IMR-90 (cell line): ENCODE results near the gene TST. TPM values are rescaled to one million over a fixed set of nuclear protein-coding genes. Genes with fewer than 3 reads are reported as not detected.

Experiments
- ATAC-seq: fragments of 200-7000 bp; cut with Tn5 transposase; 2 replicates; pipeline ENCODE4 v1.9.1; 2020; ENCODE audit warnings: low read depth, mild to moderate bottlenecking, moderate library complexity
- BruUV-seq: library from RNA; stranded (reverse); fragments of 400-500 nt; replicated peaks from 2 replicates; lab custom pipeline; 2021; lab: Mats Ljungman, UMichigan
- CTCF ChIA-PET: fragments of 300-600 bp; formaldehyde crosslinking; extraction: SDS; loops from one replicate; lab custom pipeline; 2021; ENCODE audit warnings: antibody characterized with exemption; lab: Yijun Ruan, JAX
- POLR2A ChIA-PET: fragments of 300-600 bp; sonication (Branson Sonifier 250); formaldehyde crosslinking; loops from one replicate; lab custom pipeline; 2022; ENCODE audit warnings: antibody characterized with exemption; ENCODE audit not compliant: unreplicated experiment; lab: Charles Lee
- DNase-seq: peaks from one replicate; pipeline ENCODE4 v3.0.0; 2013
- H2AFZ ChIP-seq: replicated peaks from 2 replicates; pipeline ENCODE3; 2013; ENCODE audit warnings: low read length, mild to moderate bottlenecking; ENCODE audit not compliant: poor library complexity
- H2AK5ac ChIP-seq: 2 replicates; pipeline ENCODE4 v1.6.1; 2013; ENCODE audit warnings: low read depth, low read length, inconsistent platforms
- H2AK9ac ChIP-seq: replicated peaks from 2 replicates; pipeline ENCODE3; 2013; ENCODE audit warnings: mild to moderate bottlenecking, low read depth, low read length, moderate library complexity; ENCODE audit not compliant: poor library complexity
- H2BK120ac ChIP-seq: 2 replicates; pipeline ENCODE4 v1.6.1; 2013; ENCODE audit warnings: low read depth, low read length, inconsistent platforms
- H2BK15ac ChIP-seq: 3 replicates; pipeline ENCODE4 v1.6.1; 2013; ENCODE audit warnings: low read depth, low read length, inconsistent platforms
- H2BK20ac ChIP-seq: 2 replicates; pipeline ENCODE4 v1.6.1; 2013; ENCODE audit warnings: low read depth, mild to moderate bottlenecking, inconsistent platforms, low read length, moderate library complexity
- H2BK5ac ChIP-seq: 2 replicates; pipeline ENCODE4 v1.6.1; 2013; ENCODE audit warnings: mild to moderate bottlenecking, low read depth, low read length, inconsistent platforms; ENCODE audit not compliant: poor library complexity, severe bottlenecking
- H3K14ac ChIP-seq: replicated peaks from 2 replicates; pipeline ENCODE4 v1.6.1; 2013; ENCODE audit warnings: low read depth, low read length, inconsistent platforms
- H3K18ac ChIP-seq: 2 replicates; pipeline ENCODE4 v1.6.1; 2013; ENCODE audit warnings: low read depth, low read length, control low read depth
- H3K23ac ChIP-seq: 2 replicates; pipeline ENCODE4 v1.6.1; 2013; ENCODE audit warnings: low read depth, low read length, inconsistent platforms
- H3K27ac ChIP-seq: 2 replicates; pipeline ENCODE4 v1.5.1; 2013; ENCODE audit warnings: mild to moderate bottlenecking, control low read depth, low read length; ENCODE audit not compliant: insufficient read depth
- H3K27me3 ChIP-seq: 2 replicates; pipeline ENCODE4 v1.6.1; 2013; ENCODE audit warnings: low read length; ENCODE audit not compliant: control insufficient read depth, insufficient read depth
- H3K36me3 ChIP-seq: 2 replicates; pipeline ENCODE4 v1.6.1; 2013; ENCODE audit warnings: low read length, mixed read lengths; ENCODE audit not compliant: control insufficient read depth, insufficient read depth
- H3K4ac ChIP-seq: 2 replicates; pipeline ENCODE4 v1.6.1; 2013; ENCODE audit warnings: low read depth, low read length, inconsistent platforms
- H3K4me1 ChIP-seq: 2 replicates; pipeline ENCODE4 v1.6.1; 2013; ENCODE audit warnings: low read length, mixed read lengths; ENCODE audit not compliant: control insufficient read depth, insufficient read depth
- H3K4me2 ChIP-seq: 2 replicates; pipeline ENCODE4 v1.6.1; 2013; ENCODE audit warnings: low read depth, mild to moderate bottlenecking, control low read depth, low read length, moderate library complexity
- H3K4me3 ChIP-seq: 2 replicates; pipeline ENCODE4 v1.5.1; 2013; ENCODE audit warnings: low read depth, mild to moderate bottlenecking, control low read depth, low read length, moderate library complexity; ENCODE audit not compliant: insufficient read depth
- H3K56ac ChIP-seq: 2 replicates; pipeline ENCODE4 v1.6.1; 2013; ENCODE audit warnings: low read length, inconsistent platforms; ENCODE audit not compliant: insufficient read depth; ENCODE audit errors: extremely low read depth
- H3K79me1 ChIP-seq, 2 experiments: 2 replicates each; pipeline ENCODE4 v1.6.1; 2013; ENCODE audit warnings: low read length in 2 of 2, inconsistent platforms in 1 of 2, low read depth in 1 of 2
- H3K9ac ChIP-seq: 2 replicates; pipeline ENCODE4 v1.6.1; 2013; ENCODE audit warnings: low read depth, low read length, control low read depth
- H3K9me1 ChIP-seq: 2 replicates; pipeline ENCODE4 v1.6.1; 2013; ENCODE audit warnings: low read length, inconsistent platforms; ENCODE audit not compliant: insufficient read depth
- H3K9me3 ChIP-seq: 2 replicates; pipeline ENCODE4 v1.6.1; 2013; ENCODE audit warnings: low read length; ENCODE audit not compliant: control insufficient read depth, insufficient read depth
- H4K20me1 ChIP-seq: 2 replicates; pipeline ENCODE4 v1.6.1; 2013; ENCODE audit warnings: low read length, inconsistent platforms; ENCODE audit not compliant: insufficient read depth
- H4K5ac ChIP-seq: 2 replicates; pipeline ENCODE4 v1.6.1; 2013; ENCODE audit warnings: mild to moderate bottlenecking, low read depth, low read length, control low read depth
- H4K8ac ChIP-seq, 2 experiments: 2 replicates each; pipeline ENCODE4 v1.6.1; 2013; ENCODE audit warnings: low read depth in 2 of 2, low read length in 2 of 2, control low read depth in 1 of 2, inconsistent platforms in 1 of 2
- H4K91ac ChIP-seq: 2 replicates; pipeline ENCODE4 v1.6.1; 2013; ENCODE audit warnings: low read depth, low read length, inconsistent platforms; ENCODE audit not compliant: insufficient read depth
- CHD1 ChIP-seq: IDR thresholded peaks from 2 replicates; pipeline ENCODE4 v1.6.1; 2012; ENCODE audit warnings: low read depth, low read length, improper control_type of control experiment
- MAFK ChIP-seq: IDR thresholded peaks from 2 replicates; pipeline ENCODE4 v1.6.1; 2012; ENCODE audit warnings: low read depth, low read length, improper control_type of control experiment
- MAZ ChIP-seq: IDR thresholded peaks from 2 replicates; pipeline ENCODE4 v1.6.1; 2012; ENCODE audit warnings: low read depth, mild to moderate bottlenecking, low read length, improper control_type of control experiment, moderate library complexity, borderline replicate concordance
- POLR2A ChIP-seq: IDR thresholded peaks from 2 replicates; pipeline ENCODE4 v1.6.1; 2012; ENCODE audit warnings: mild to moderate bottlenecking, low read depth, low read length
- RAD21 ChIP-seq: IDR thresholded peaks from 2 replicates; pipeline ENCODE4 v1.6.1; 2012; ENCODE audit warnings: low read length, improper control_type of control experiment
- RCOR1 ChIP-seq: IDR thresholded peaks from 2 replicates; pipeline ENCODE4 v1.6.1; 2012; ENCODE audit warnings: mild to moderate bottlenecking, low read length, improper control_type of control experiment; ENCODE audit not compliant: insufficient replicate concordance
- RFX5 ChIP-seq: IDR thresholded peaks from 2 replicates; pipeline ENCODE4 v1.8.0; 2012; ENCODE audit warnings: low read depth, mild to moderate bottlenecking, low read length, moderate library complexity
- SMC3 ChIP-seq: fragments of 150-350 bp; IDR thresholded peaks from 2 replicates; pipeline ENCODE4 v1.6.1; 2016; ENCODE audit warnings: low read depth, mild to moderate bottlenecking, antibody characterized with exemption, low read length, moderate library complexity
- WGBS, 2 experiments: methylation state at CpG; one replicate each; pipeline versions ENCODE4 v1.1.5 to v1.1.7; 2013; ENCODE audit warnings: missing lambda C conversion rate in 2 of 2; ENCODE audit not compliant: insufficient read length in 1 of 2; ENCODE audit errors: extremely low coverage in 2 of 2; 5-methylcytosine and 5-hydroxymethylcytosine counted together
- dilution Hi-C: fragments of 300-500 bp; cut with HindIII; formaldehyde crosslinking; loops from one replicate; pipeline ENCODE4 v1.14.3; 2018; ENCODE audit warnings: low sequenced_read_pairs; ENCODE audit not compliant: unreplicated experiment
- in situ Hi-C: fragments of 300-500 bp; cut with MboI; formaldehyde crosslinking; loops from 3 replicates; pipeline ENCODE4 v1.14.3; 2019; ENCODE audit warnings: low sequenced_read_pairs, inconsistent platforms, mixed read lengths
- intact Hi-C: fragments of 100-400 bp; cut with micrococcal nuclease; formaldehyde crosslinking; loops from 2 replicates; pipeline ENCODE4 v1.10.0; 2022
- polyA plus RNA-seq, 3 experiments: library from polyadenylated mRNA; depleted of rRNA; stranded (reverse); fragments of >200 nt; gene quantifications; 2 replicates each; pipeline ENCODE4 v1.2.3, GENCODE V29; 2012; ENCODE audit warnings: low replicate concordance in 1 of 3
- total RNA-seq: library from RNA; depleted of rRNA; stranded (reverse); fragments of >200 nt; gene quantifications from 2 replicates; pipeline ENCODE4 v1.2.3, GENCODE V29; 2012
- TF ChIP-seq, protein P1 (sequence below): fragments of 150-350 bp; IDR thresholded peaks from 2 replicates; pipeline ENCODE4 v1.6.1; 2016; ENCODE audit warnings: low read depth, mild to moderate bottlenecking, low read length, moderate library complexity, borderline replicate concordance

The TST gene
- total and polyA plus RNA-seq, 2 of the 4 experiments (the other 2 are of a cell fraction): 31.7 to 37.7 TPM

GRCh38 chr22:37012956-37013355, 6.3 kb downstream of the TST start:
- Histone ChIP-seq H4K8ac (no peak overlapping the region), H2BK120ac (no peak overlapping the region), H3K9me3 (no peaks in the 10 kb centered on the region), H3K18ac (no peak overlapping the region), H3K36me3 (peaks cover 12% of the 10 kb centered on the region), H3K4me3 (no peak overlapping the region), H3K4ac (no peak overlapping the region), H2AK5ac (no peak overlapping the region), H4K20me1 (peaks cover 23% of the 10 kb centered on the region), H3K9me1 (peaks cover 2% of the 10 kb centered on the region; the same call in 1 of the 2 replicates), H3K27me3 (peaks cover 11% of the 10 kb centered on the region), H3K14ac (no peak overlapping the region), H3K79me1 (peaks cover 4 to 18% of the 10 kb centered on the region in 2 experiments), H2AK9ac (no peak overlapping the region), H3K4me1 (peaks cover 1% of the 10 kb centered on the region; the same call in 1 of the 2 replicates), H2AFZ (no peak overlapping the region), H3K56ac (no peak overlapping the region), H3K4me2 (no peak overlapping the region), H2BK5ac (no peak overlapping the region), H2BK15ac (no peak overlapping the region), H4K91ac (no peak overlapping the region), H4K5ac (no peak overlapping the region), H3K9ac (no peak overlapping the region), H3K23ac (no peak overlapping the region), H3K27ac (no peak overlapping the region), H2BK20ac (no peak overlapping the region)
- in situ Hi-C loops (no loop called here), dilution Hi-C loops (no loop called here), intact Hi-C loops (no loop called here)
- no peak for ATAC-seq
- ChIA-PET POLR2A (no interaction called here), CTCF (no interaction called here)
- TF ChIP-seq POLR2A (no peak), RCOR1 (no peak), MAZ (no peak), CHD1 (no peak), RFX5 (no peak), RAD21 (no peak), MAFK (no peak), SMC3 (no peak)
- TF ChIP-seq, protein P1, sequence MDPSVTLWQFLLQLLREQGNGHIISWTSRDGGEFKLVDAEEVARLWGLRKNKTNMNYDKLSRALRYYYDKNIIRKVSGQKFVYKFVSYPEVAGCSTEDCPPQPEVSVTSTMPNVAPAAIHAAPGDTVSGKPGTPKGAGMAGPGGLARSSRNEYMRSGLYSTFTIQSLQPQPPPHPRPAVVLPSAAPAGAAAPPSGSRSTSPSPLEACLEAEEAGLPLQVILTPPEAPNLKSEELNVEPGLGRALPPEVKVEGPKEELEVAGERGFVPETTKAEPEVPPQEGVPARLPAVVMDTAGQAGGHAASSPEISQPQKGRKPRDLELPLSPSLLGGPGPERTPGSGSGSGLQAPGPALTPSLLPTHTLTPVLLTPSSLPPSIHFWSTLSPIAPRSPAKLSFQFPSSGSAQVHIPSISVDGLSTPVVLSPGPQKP: no peak
- no TSS peak for BruUV-seq
- DNase-seq: no peak
- no CpG with 5 or more reads among the region's 10 CpGs for WGBS, 2 experiments
